ENCODE data around the gene EXOSC10. TPM values are rescaled to one million over a fixed set of nuclear protein-coding genes. Genes with fewer than 3 reads are reported as not detected.

The EXOSC10 gene
- total RNA-seq, 3 donors from 2014 or later: 47.1 to 52.9 (median 50.7) TPM

- Histone ChIP-seq H3K36me3 (ENCODE audit: low read depth) (peaks cover 12% of the 10 kb centered on the region), H3K4me1 (ENCODE audit: low read depth) (no peaks in the 10 kb centered on the region), H3K4me3 (no peak overlapping the region), H3K9me3 (no peaks in the 10 kb centered on the region)
- DNase-seq (no peak), ATAC-seq (no peak)
- TF ChIP-seq CTCF (IDR thresholded peaks at IDR 0.05): no peak
- intact Hi-C loops (cut with DNase I, micrococcal nuclease): no loop called here
Measured at GRCh38 chr1:11134251-11134897, 34.7 kb upstream of the EXOSC10 start.

DNA sequence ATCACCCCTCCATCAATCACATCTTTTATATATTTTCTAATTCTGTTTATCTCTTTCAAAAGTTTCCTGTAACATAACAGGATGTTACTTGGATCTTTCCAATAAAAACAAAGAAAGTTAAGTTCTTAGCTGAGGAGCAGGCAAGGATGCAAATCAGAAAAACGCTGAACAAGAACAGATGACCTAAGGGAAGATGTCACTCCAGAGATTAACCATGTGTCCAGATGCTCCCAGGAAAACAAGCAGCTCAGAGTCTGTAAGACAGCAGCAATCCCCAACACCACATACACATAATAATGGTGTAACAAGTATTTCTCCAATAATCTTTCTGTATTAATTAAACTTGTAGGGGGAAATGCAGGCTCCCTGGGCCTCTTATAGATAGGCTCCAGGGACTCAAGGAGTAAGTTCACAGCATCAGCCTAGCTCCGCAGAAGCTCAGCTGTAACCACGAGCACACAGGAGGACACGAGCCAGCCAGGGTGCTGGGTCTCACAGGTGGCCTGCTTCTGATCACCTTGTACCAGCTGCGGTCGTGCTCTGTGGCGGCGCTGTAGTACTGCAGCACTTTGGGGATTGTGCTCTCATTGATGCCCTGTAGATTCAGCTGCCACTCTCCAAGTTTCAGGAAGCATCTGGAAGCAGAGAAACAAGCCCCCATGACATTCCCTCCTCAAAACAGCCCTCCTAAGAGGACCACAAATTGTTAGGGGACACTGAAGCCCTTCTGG is 33.1 kb upstream of the EXOSC10 start:
- DNase-seq: no peak
- H3K4me1 ChIP-seq (ENCODE audit: low read depth): no peaks in the 10 kb centered on the region
- intact Hi-C loops (cut with DNase I, micrococcal nuclease): no loop called here
- H3K4me3 ChIP-seq: no peak overlapping the region
- TF ChIP-seq CTCF (IDR thresholded peaks at IDR 0.05): no peak
- no peak for ATAC-seq
- no peaks in the 10 kb centered on the region for H3K9me3 ChIP-seq
- H3K36me3 ChIP-seq (ENCODE audit: low read depth): peaks cover 20% of the 10 kb centered on the region

DNA sequence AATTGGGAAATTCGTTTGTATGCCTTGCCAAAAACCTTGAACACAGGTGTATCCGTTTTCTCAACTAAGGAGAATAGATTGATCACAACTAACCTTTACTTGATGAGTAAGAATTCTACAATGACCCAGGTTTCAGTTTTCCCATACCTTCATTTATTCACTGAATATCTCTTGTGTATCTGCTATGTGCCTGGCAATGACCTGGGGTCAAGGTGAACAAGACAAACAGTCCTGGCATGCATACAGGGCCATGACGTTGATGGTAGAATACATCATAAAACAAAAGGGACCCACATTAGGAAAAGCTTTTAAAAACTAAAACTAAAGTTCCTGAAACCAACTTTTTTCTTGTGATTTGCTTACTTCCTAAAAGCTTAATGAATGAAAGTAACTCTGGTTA is 32.1 kb upstream of the EXOSC10 start:
- H3K36me3 ChIP-seq (ENCODE audit: low read depth): peaks cover 27% of the 10 kb centered on the region
- H3K4me3 ChIP-seq: no peak overlapping the region
- TF ChIP-seq CTCF (IDR thresholded peaks at IDR 0.05): no peak
- ATAC-seq (no peak), DNase-seq (no peak)
- no peaks in the 10 kb centered on the region for H3K4me1 ChIP-seq (ENCODE audit: low read depth)
- intact Hi-C loops (cut with DNase I, micrococcal nuclease): no loop called here
- no peaks in the 10 kb centered on the region for H3K9me3 ChIP-seq

- H3K4me3 ChIP-seq: no peak overlapping the region
- H3K36me3 ChIP-seq (ENCODE audit: low read depth): peaks cover 33% of the 10 kb centered on the region
- DNase-seq: no peak
- intact Hi-C loops (cut with DNase I, micrococcal nuclease): no loop called here
- no peak for TF ChIP-seq CTCF (IDR thresholded peaks at IDR 0.05)
- no peaks in the 10 kb centered on the region for H3K9me3 ChIP-seq
- no peak for ATAC-seq
- H3K4me1 ChIP-seq (ENCODE audit: low read depth): no peaks in the 10 kb centered on the region
Measured at GRCh38 chr1:11130406-11130805, 30.7 kb upstream of the EXOSC10 start.

GRCh38 chr1:11129649-11130390 is 30.2 kb upstream of the EXOSC10 start:
- ATAC-seq (no peak), DNase-seq (no peak)
- no peaks in the 10 kb centered on the region for H3K4me1 ChIP-seq (ENCODE audit: low read depth)
- no peak overlapping the region for H3K4me3 ChIP-seq
- no peaks in the 10 kb centered on the region for H3K9me3 ChIP-seq
- intact Hi-C loops (cut with DNase I, micrococcal nuclease): no loop called here
- no peak for TF ChIP-seq CTCF (IDR thresholded peaks at IDR 0.05)
- H3K36me3 ChIP-seq (ENCODE audit: low read depth): peaks cover 33% of the 10 kb centered on the region

All from mucosa of descending colon (tissue), 3 donors.